Neural progenitor cell (in vitro differentiated cells): ENCODE measurements around the gene SEC63. TPM values are rescaled to one million over a fixed set of nuclear protein-coding genes. Genes with fewer than 3 reads are reported as not detected.

ENCODE experiments used
- DNase-seq: peaks from one replicate; pipeline ENCODE4 v3.0.0-alpha.2; 2016; ENCODE audit warnings: low spot score
- H2AFZ ChIP-seq: fragments of 200-600 bp; sonication (generic); replicated peaks from 2 replicates; pipeline ENCODE4 v1.6.1; 2016; ENCODE audit warnings: antibody characterized with exemption
- H3F3A ChIP-seq: fragments of 200-600 bp; sonication (generic); 2 replicates; pipeline ENCODE4 v1.6.1; 2016; ENCODE audit warnings: antibody characterized with exemption, low read depth
- H3K27ac ChIP-seq: fragments of 200-600 bp; sonication (generic); 2 replicates; pipeline ENCODE4 v1.5.1; 2016; ENCODE audit warnings: mild to moderate bottlenecking
- H3K27me3 ChIP-seq: fragments of 200-600 bp; sonication (generic); 2 replicates; pipeline ENCODE4 v1.6.1; 2016; ENCODE audit warnings: mild to moderate bottlenecking, moderate library complexity
- H3K36me3 ChIP-seq: fragments of 200-600 bp; sonication (generic); 2 replicates; pipeline ENCODE4 v1.5.1; 2016
- H3K4me1 ChIP-seq: fragments of 200-600 bp; sonication (generic); 2 replicates; pipeline ENCODE4 v1.6.1; 2016; ENCODE audit warnings: mixed run types
- H3K4me2 ChIP-seq: fragments of 200-600 bp; sonication (generic); 2 replicates; pipeline ENCODE4 v1.6.1; 2016
- H3K4me3 ChIP-seq: fragments of 200-600 bp; sonication (generic); 2 replicates; pipeline ENCODE4 v1.5.1; 2016
- H3K79me2 ChIP-seq: fragments of 200-600 bp; sonication (generic); 2 replicates; pipeline ENCODE4 v1.6.1; 2016; ENCODE audit warnings: low read depth
- H3K9ac ChIP-seq: fragments of 200-600 bp; sonication (generic); 2 replicates; pipeline ENCODE4 v1.6.1; 2016
- H3K9me3 ChIP-seq: fragments of 200-600 bp; sonication (generic); 2 replicates; pipeline ENCODE4 v1.5.1; 2016; ENCODE audit warnings: low read depth
- H4K20me1 ChIP-seq: fragments of 200-600 bp; sonication (generic); 2 replicates; pipeline ENCODE4 v1.6.1; 2016; ENCODE audit warnings: low read depth
- H3K27ac Mint-ChIP-seq: 3 replicates; pipeline ENCODE4 v1.8.0; 2021; ENCODE audit warnings: mixed read lengths
- H3K27me3 Mint-ChIP-seq: 2 replicates; pipeline ENCODE4 v1.8.0; 2022; ENCODE audit warnings: low read depth, mild to moderate bottlenecking, inconsistent platforms, moderate library complexity, mixed read lengths; ENCODE audit not compliant: insufficient read depth
- H3K36me3 Mint-ChIP-seq: 3 replicates; pipeline ENCODE4 v1.8.0; 2021; ENCODE audit warnings: mixed read lengths
- H3K4me1 Mint-ChIP-seq: 3 replicates; pipeline ENCODE4 v1.8.0; 2021; ENCODE audit warnings: mixed read lengths
- H3K4me3 Mint-ChIP-seq: 3 replicates; pipeline ENCODE4 v1.8.0; 2021; ENCODE audit warnings: mild to moderate bottlenecking, moderate library complexity, mixed read lengths
- H3K9me3 Mint-ChIP-seq: 3 replicates; pipeline ENCODE4 v1.8.0; 2020; ENCODE audit warnings: mixed read lengths
- EZH2 ChIP-seq: fragments of 200-600 bp; sonication (generic); IDR thresholded peaks from 2 replicates; pipeline ENCODE4 v1.6.1; 2017; ENCODE audit warnings: antibody characterized with exemption, mild to moderate bottlenecking, moderate library complexity
- EZH2phosphoT487 ChIP-seq: fragments of 200-600 bp; sonication (generic); IDR thresholded peaks from 2 replicates; pipeline ENCODE4 v1.6.1; 2017; ENCODE audit warnings: antibody characterized with exemption
- total RNA-seq: library from RNA; depleted of rRNA; stranded (reverse); fragments of >200 nt; gene quantifications from 2 replicates; pipeline ENCODE4 v1.2.3, GENCODE V29; 2015; ENCODE audit warnings: low replicate concordance
- TF ChIP-seq, protein P1 (sequence below): fragments of 200-600 bp; sonication (generic); IDR thresholded peaks from 2 replicates; pipeline ENCODE4 v1.5.1; 2017; ENCODE audit warnings: antibody characterized with exemption, mild to moderate bottlenecking

SEC63 gene
- total RNA-seq, 1 donor from 2014 or later = 20.7 TPM

DNA sequence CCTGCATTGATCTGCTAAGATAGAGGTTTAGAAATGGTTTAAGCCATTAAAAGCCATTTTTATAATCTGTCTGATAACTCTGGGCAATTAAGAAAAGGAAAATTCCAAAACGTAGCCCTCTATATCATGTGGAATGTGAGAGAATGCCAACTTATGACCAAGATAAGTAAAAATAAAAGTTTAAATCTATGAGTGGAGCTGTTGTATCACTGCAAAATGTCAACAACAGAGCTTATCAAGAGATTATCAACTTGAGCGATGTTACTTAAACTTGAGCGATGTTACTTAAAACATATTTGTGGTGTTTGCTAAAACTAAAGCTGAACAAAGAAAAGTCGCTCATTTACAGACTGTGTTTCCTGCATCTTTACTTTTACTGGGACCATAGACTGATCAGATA is 87.0 kb downstream of the SEC63 start:
- no peak overlapping the region for H3K9ac ChIP-seq
- no peak overlapping the region for H3K27ac Mint-ChIP-seq
- no peaks in the 10 kb centered on the region for H3K79me2 ChIP-seq
- no peak for DNase-seq
- no peaks in the 10 kb centered on the region for H3K9me3 ChIP-seq
- H3K36me3 ChIP-seq = peaks cover 13% of the 10 kb centered on the region
- H3K4me3 ChIP-seq = no peak overlapping the region
- no peaks in the 10 kb centered on the region for H3K27me3 Mint-ChIP-seq
- TF ChIP-seq EZH2phosphoT487 (no peak), EZH2 (no peak)
- TF ChIP-seq, protein P1, sequence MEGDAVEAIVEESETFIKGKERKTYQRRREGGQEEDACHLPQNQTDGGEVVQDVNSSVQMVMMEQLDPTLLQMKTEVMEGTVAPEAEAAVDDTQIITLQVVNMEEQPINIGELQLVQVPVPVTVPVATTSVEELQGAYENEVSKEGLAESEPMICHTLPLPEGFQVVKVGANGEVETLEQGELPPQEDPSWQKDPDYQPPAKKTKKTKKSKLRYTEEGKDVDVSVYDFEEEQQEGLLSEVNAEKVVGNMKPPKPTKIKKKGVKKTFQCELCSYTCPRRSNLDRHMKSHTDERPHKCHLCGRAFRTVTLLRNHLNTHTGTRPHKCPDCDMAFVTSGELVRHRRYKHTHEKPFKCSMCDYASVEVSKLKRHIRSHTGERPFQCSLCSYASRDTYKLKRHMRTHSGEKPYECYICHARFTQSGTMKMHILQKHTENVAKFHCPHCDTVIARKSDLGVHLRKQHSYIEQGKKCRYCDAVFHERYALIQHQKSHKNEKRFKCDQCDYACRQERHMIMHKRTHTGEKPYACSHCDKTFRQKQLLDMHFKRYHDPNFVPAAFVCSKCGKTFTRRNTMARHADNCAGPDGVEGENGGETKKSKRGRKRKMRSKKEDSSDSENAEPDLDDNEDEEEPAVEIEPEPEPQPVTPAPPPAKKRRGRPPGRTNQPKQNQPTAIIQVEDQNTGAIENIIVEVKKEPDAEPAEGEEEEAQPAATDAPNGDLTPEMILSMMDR = no peak
- peaks cover 29% of the 10 kb centered on the region for H3K36me3 Mint-ChIP-seq
- H3K4me3 Mint-ChIP-seq = no peak overlapping the region
- peaks cover 29% of the 10 kb centered on the region for H3F3A ChIP-seq
- no peak overlapping the region for H3K27ac ChIP-seq
- no peak overlapping the region for H3K4me2 ChIP-seq
- H3K9me3 Mint-ChIP-seq = no peaks in the 10 kb centered on the region
- H3K27me3 ChIP-seq = no peaks in the 10 kb centered on the region
- H2AFZ ChIP-seq = no peak overlapping the region
- no peaks in the 10 kb centered on the region for H4K20me1 ChIP-seq
- H3K4me1 Mint-ChIP-seq = peaks cover 26% of the 10 kb centered on the region
- H3K4me1 ChIP-seq = peaks cover 21% of the 10 kb centered on the region

DNA sequence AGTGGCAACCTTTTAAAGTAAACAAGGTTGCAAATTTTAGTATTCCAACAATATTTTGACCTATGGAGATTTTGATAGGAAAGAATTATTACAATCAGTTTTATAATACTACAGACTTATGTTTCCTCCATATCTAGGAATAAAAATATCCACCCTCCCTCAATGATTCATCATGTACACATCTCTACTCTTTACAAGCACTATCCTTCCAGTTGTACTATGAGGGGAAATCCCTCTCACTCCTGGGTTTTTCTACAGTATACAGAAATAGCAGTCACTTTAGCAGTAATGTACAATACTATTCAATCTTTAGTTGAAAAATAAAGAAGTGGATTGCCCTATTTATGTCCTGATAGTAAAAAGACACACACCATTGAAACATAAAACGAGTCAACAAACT is 87.6 kb downstream of the SEC63 start:
- no peak overlapping the region for H3K4me3 Mint-ChIP-seq
- no peak for TF ChIP-seq EZH2
- TF ChIP-seq EZH2phosphoT487 = no peak
- Histone ChIP-seq H3F3A (peaks cover 29% of the 10 kb centered on the region), H3K4me2 (peak overlapping the region; percentile 59), H3K9ac (no peak overlapping the region), H3K9me3 (no peaks in the 10 kb centered on the region), H4K20me1 (no peaks in the 10 kb centered on the region), H3K4me3 (no peak overlapping the region), H3K27ac (no peak overlapping the region), H3K27me3 (no peaks in the 10 kb centered on the region), H3K4me1 (peaks cover 21% of the 10 kb centered on the region), H3K79me2 (no peaks in the 10 kb centered on the region), H2AFZ (no peak overlapping the region), H3K36me3 (peaks cover 13% of the 10 kb centered on the region)
- H3K27me3 Mint-ChIP-seq = no peaks in the 10 kb centered on the region
- H3K27ac Mint-ChIP-seq = no peak overlapping the region
- DNase-seq = no peak
- no peaks in the 10 kb centered on the region for H3K9me3 Mint-ChIP-seq
- peaks cover 27% of the 10 kb centered on the region for H3K36me3 Mint-ChIP-seq
- peaks cover 26% of the 10 kb centered on the region for H3K4me1 Mint-ChIP-seq

DNA sequence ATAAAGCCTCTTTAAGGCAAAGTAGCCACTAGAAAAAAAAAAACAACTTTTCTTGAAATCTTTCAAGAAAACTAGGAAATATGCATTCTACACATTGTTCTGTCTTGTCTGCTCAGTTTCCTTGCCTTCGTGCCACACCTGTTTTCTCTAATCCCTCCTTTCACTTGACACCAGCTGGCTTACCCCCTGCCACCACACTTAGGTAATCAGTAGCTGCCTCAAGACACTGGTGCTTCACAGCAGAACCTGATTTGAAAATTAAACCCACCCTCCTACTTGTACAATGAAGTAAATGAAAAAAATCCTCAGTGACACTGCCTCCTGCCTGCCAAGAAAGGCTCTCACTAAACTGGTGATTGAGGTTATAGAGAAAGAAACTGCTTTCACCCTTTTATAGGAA is 88.1 kb downstream of the SEC63 start:
- Histone ChIP-seq H3K27me3 (no peaks in the 10 kb centered on the region), H2AFZ (no peak overlapping the region), H3F3A (peaks cover 29% of the 10 kb centered on the region), H3K9me3 (no peaks in the 10 kb centered on the region), H3K4me3 (no peak overlapping the region), H3K4me2 (peak overlapping the region; percentile 59), H4K20me1 (no peaks in the 10 kb centered on the region), H3K36me3 (peaks cover 13% of the 10 kb centered on the region), H3K79me2 (no peaks in the 10 kb centered on the region), H3K4me1 (peaks cover 22% of the 10 kb centered on the region), H3K9ac (no peak overlapping the region), H3K27ac (no peak overlapping the region)
- no peak overlapping the region for H3K27ac Mint-ChIP-seq
- TF ChIP-seq EZH2phosphoT487 (peak; percentile 55), EZH2 (no peak)
- TF ChIP-seq, protein P1 = peak; percentile 40
- no peaks in the 10 kb centered on the region for H3K9me3 Mint-ChIP-seq
- peaks cover 32% of the 10 kb centered on the region for H3K4me1 Mint-ChIP-seq
- peaks cover 24% of the 10 kb centered on the region for H3K36me3 Mint-ChIP-seq
- no peaks in the 10 kb centered on the region for H3K27me3 Mint-ChIP-seq
- no peak overlapping the region for H3K4me3 Mint-ChIP-seq
- peak; percentile 67 for DNase-seq

DNA sequence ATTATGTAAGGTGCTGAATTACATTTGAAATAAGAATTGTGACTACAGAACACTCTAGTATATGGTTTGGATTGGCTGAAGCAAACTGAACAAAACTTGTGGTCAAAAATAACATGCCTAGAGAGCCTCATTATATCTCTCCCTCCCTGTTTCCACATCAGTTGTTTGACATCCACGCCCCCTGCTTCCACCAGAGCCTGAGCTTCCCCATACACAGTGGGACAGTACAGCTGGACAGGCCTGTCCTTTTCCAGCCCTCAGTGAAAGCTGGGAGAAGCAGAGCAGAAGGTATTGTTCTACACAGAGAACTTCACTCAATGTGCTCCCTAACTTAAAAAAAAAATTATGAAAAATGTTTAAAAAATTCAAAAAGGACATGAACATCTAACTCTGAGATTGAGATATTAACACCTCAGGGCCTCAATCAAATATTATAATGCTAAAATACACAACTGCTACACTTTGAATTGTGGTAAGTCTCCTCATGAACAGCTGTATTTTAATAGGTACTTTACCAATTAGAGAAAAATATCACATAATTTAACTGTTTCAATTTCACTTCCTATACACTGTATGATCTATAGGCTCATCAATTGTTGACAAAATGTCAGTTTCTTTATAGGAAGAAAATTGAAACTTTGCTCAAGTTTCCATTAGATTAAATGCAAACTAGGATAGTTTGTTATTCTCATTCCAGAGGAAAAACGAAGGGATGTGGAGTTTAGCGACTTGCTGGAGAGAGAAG is 89.0 kb downstream of the SEC63 start:
- peaks cover 38% of the 10 kb centered on the region for H3K4me1 Mint-ChIP-seq
- Histone ChIP-seq H3K9me3 (no peaks in the 10 kb centered on the region), H3K36me3 (peaks cover 13% of the 10 kb centered on the region)

More for the DNA sequence above, 89.0 kb downstream of the SEC63 start:
- Histone ChIP-seq H3K4me2 (no peak overlapping the region), H3K79me2 (no peaks in the 10 kb centered on the region), H3K27me3 (no peaks in the 10 kb centered on the region), H3K4me1 (peaks cover 30% of the 10 kb centered on the region), H2AFZ (no peak overlapping the region), H3F3A (peaks cover 35% of the 10 kb centered on the region), H3K9ac (no peak overlapping the region), H3K27ac (peak overlapping the region; percentile 66), H4K20me1 (no peaks in the 10 kb centered on the region), H3K4me3 (no peak overlapping the region)
- no peak overlapping the region for H3K4me3 Mint-ChIP-seq
- no peak for TF ChIP-seq EZH2
- TF ChIP-seq, protein P1 = no peak
- H3K27me3 Mint-ChIP-seq = no peaks in the 10 kb centered on the region
- peaks cover 22% of the 10 kb centered on the region for H3K36me3 Mint-ChIP-seq
- DNase-seq = no peak
- H3K9me3 Mint-ChIP-seq = no peaks in the 10 kb centered on the region
- H3K27ac Mint-ChIP-seq = peak overlapping the region; percentile 72
